ENCODE data around the gene ZSCAN23. TPM values are rescaled to one million over a fixed set of nuclear protein-coding genes. Genes with fewer than 3 reads are reported as not detected.

The ZSCAN23 gene
- total and polyA plus RNA-seq, 9 of the 15 experiments (the other 6 are each of a cell fraction or from before 2014, with no cell fraction given): 0.05 to 0.29 (median 0.21) TPM; not detected in 1

GRCh38 chr6:28489366-28490204 is 46.3 kb upstream of the ZSCAN23 start (continued):
- TF ChIP-seq ZBTB11 (CRISPR knock-in tag; IDR thresholded peaks at IDR 0.05): peak in 1 of 3 experiments; percentile 74; a peak in 2 of 6 replicates
- TF ChIP-seq HDAC8 (tag; IDR thresholded peaks at IDR 0.05): 0 out of 2 replicates have a peak, but pooled peaks have one; percentile 55
- TF ChIP-seq TEAD4 (IDR thresholded peaks at IDR 0.05; ENCODE audit: low read length): 0 out of 2 replicates have a peak, but pooled peaks have one; percentile 7
- no peak for TF ChIP-seq TEAD4 (CRISPR knock-in tag; IDR thresholded peaks at IDR 0.05; ENCODE audit: borderline replicate concordance)
- peak; percentile 67 for TF ChIP-seq BRD9 (IDR thresholded peaks at IDR 0.05; ENCODE audit: low read depth, partially characterized antibody)
- peak; percentile 74; the same call in 1 of the 2 replicates for TF ChIP-seq ZNF449 (CRISPR knock-in tag; IDR thresholded peaks at IDR 0.05)
- TF ChIP-seq ZNF12 (CRISPR knock-in tag; IDR thresholded peaks at IDR 0.05): no peak
- TF ChIP-seq SAFB2 (IDR thresholded peaks at IDR 0.05; ENCODE audit: borderline replicate concordance, low read depth, low read length, severe bottlenecking): no peak
- no peak for TF ChIP-seq HNRNPK (IDR thresholded peaks at IDR 0.05; ENCODE audit: low read depth, low read length, poor library complexity, severe bottlenecking)
- peak; percentile 4 to 35; a peak in 1 of 4 replicates for TF ChIP-seq KDM4B (IDR thresholded peaks at IDR 0.05; ENCODE audit: borderline replicate concordance in 2 of 2, low read depth in 1 of 2)
- peak; percentile 94 for TF ChIP-seq ZNF197 (CRISPR knock-in tag; IDR thresholded peaks at IDR 0.05; ENCODE audit: low read depth)
- TF ChIP-seq OTX1 (CRISPR knock-in tag; IDR thresholded peaks at IDR 0.05): no peak
- no peak for TF ChIP-seq RBM14 (IDR thresholded peaks at IDR 0.05; ENCODE audit: borderline replicate concordance, insufficient read depth, low read depth, low read length)
- TF ChIP-seq, protein P1, sequence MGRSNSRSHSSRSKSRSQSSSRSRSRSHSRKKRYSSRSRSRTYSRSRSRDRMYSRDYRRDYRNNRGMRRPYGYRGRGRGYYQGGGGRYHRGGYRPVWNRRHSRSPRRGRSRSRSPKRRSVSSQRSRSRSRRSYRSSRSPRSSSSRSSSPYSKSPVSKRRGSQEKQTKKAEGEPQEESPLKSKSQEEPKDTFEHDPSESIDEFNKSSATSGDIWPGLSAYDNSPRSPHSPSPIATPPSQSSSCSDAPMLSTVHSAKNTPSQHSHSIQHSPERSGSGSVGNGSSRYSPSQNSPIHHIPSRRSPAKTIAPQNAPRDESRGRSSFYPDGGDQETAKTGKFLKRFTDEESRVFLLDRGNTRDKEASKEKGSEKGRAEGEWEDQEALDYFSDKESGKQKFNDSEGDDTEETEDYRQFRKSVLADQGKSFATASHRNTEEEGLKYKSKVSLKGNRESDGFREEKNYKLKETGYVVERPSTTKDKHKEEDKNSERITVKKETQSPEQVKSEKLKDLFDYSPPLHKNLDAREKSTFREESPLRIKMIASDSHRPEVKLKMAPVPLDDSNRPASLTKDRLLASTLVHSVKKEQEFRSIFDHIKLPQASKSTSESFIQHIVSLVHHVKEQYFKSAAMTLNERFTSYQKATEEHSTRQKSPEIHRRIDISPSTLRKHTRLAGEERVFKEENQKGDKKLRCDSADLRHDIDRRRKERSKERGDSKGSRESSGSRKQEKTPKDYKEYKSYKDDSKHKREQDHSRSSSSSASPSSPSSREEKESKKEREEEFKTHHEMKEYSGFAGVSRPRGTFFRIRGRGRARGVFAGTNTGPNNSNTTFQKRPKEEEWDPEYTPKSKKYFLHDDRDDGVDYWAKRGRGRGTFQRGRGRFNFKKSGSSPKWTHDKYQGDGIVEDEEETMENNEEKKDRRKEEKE (IDR thresholded peaks at IDR 0.05; ENCODE audit: borderline replicate concordance in 1 of 2, control insufficient read depth in 1 of 2, low read depth in 2 of 2, low read length in 1 of 2): no peak
- TF ChIP-seq E2F5 (CRISPR knock-in tag; IDR thresholded peaks at IDR 0.05): no peak
